Mucosa of stomach (tissue), 1 donor: ENCODE measurements around the gene NT5M.

ENCODE experiments used
- H3K27me3 ChIP-seq: one replicate; pipeline ENCODE4 v1.7.0; 2013; ENCODE audit warnings: mild to moderate bottlenecking, low read length; ENCODE audit not compliant: control insufficient read depth, insufficient read depth
- H3K36me3 ChIP-seq: one replicate; pipeline ENCODE4 v1.7.0; 2013; ENCODE audit warnings: low read length; ENCODE audit not compliant: control insufficient read depth, insufficient read depth
- H3K4me1 ChIP-seq: one replicate; pipeline ENCODE4 v1.7.0; 2013; ENCODE audit warnings: mild to moderate bottlenecking, low read length; ENCODE audit not compliant: control insufficient read depth, insufficient read depth
- H3K4me3 ChIP-seq: one replicate; pipeline ENCODE4 v1.7.0; 2013; ENCODE audit warnings: low read length
- H3K9ac ChIP-seq: one replicate; pipeline ENCODE4 v1.7.0; 2013; ENCODE audit warnings: mild to moderate bottlenecking, low read length, moderate library complexity
- H3K9me3 ChIP-seq: one replicate; pipeline ENCODE4 v1.7.0; 2013; ENCODE audit warnings: mild to moderate bottlenecking, low read length, moderate library complexity; ENCODE audit not compliant: control insufficient read depth
- donor health status: Pancreatic carcinoma.

NT5M gene

DNA sequence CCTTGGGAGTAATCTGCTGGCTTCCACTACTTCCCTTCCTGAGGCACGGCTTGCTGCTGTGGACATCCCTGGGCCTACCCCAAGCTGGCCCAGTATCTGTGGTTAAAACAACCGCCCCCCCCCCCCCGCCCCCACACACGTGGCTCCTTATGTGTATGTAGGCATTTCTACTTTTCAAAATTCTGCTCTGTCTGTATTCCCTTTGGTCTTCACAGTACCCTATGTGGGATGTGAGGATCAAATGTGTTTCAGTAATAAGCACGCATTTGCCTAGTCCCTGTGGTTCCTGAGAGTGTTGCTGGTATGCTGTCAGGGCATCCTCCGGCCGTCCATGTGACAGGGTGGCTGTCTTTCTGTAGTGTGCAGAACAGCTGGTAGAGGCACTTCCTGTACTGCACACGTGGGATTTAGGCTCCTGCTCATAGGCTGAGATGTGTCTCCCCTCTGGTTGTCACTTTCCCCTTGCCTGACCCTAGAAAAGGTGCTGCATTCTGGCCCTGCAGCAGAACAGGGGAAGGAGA lies 2.2 kb downstream of the NT5M start:
- Histone ChIP-seq H3K36me3 (no peaks in the 10 kb centered on the region), H3K4me1 (peaks cover 9% of the 10 kb centered on the region), H3K4me3 (no peak overlapping the region), H3K9ac (no peak overlapping the region), H3K27me3 (peaks cover 4% of the 10 kb centered on the region), H3K9me3 (no peaks in the 10 kb centered on the region)

DNA sequence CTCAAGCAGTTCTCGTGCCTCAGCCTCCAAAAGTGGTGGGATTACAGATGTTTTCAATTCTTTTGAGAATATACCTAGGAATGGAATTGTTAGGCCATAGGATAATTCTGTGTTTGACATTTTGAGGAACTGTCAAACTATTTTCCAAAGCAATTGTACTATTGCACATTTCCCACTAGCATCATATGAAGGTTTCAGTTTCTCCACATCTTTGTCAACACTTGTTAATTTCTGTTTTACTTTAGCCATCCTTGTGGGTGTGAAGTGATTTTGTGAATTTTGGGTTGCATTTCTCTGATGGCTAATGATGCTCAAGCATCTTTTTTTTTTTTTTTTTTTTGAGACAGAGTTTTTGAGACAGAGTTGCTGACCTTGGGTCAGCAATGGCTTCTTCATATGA lies 6.2 kb downstream of the NT5M start:
- no peaks in the 10 kb centered on the region for H3K36me3 ChIP-seq
- H3K4me1 ChIP-seq: peaks cover 5% of the 10 kb centered on the region
- no peak overlapping the region for H3K9ac ChIP-seq
- H3K27me3 ChIP-seq: no peaks in the 10 kb centered on the region
- no peak overlapping the region for H3K4me3 ChIP-seq
- H3K9me3 ChIP-seq: no peaks in the 10 kb centered on the region

DNA sequence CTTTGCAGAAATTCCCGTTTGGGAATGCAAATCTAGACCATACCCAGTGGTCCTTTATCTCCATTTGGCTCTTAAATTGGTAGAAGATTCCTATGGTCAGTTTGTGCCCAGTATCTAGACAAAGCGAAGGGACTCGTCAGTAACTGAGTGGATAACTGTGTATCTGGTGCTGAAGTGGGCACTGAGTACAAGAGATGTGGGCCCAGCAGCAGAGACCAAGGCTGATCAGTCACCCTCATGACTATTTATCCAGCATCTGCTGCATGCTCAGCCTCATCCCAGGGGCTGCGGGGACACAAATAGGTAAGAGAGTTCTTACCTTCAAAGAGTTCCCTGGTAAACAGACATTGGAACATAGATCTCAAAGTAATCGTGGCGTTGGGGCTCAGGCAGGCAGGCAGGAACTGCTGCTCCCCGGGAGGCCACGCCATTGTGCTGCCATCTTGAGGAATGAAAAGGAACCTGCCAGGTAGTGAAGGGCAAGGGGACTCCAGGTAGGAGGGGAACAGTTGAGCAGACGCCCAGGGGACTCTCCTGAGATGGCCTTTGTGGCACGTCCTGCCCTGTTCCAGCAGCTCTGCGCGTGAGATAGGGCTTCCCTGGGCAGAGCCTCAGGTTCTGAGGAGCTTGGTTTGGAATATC lies 10.3 kb downstream of the NT5M start:
- Histone ChIP-seq H3K27me3 (no peaks in the 10 kb centered on the region), H3K9me3 (no peaks in the 10 kb centered on the region), H3K9ac (no peak overlapping the region), H3K4me1 (no peaks in the 10 kb centered on the region), H3K36me3 (no peaks in the 10 kb centered on the region), H3K4me3 (no peak overlapping the region)

DNA sequence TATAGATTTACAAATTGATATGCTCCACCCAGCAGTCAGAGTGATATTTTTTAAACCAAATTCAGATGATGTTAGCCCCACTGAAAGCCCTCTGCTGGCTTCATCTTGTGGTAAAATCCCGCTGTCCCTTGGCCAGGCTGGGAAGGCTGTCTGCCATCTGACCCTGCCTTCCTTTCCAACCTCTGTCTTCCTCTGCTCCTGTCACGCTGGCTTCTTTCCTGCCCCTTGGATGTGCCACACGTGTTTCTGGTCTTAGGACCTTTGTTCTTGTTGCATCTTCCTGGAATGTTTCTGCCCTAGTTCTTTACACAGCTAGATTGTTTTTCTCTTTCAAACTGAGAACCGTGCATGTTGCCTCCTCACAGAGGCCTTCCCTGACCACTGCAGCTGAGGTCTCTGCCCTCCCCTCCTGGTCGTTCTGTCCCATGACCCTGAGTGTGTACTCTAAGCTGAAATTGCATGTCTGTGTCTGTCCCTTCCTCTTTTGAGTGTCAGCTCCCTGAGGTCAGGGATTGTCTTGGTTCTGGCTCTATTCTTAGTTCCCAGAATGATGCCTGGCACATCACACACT lies 11.4 kb downstream of the NT5M start:
- H3K9ac ChIP-seq: no peak overlapping the region
- no peaks in the 10 kb centered on the region for H3K9me3 ChIP-seq
- no peaks in the 10 kb centered on the region for H3K36me3 ChIP-seq
- H3K4me1 ChIP-seq: no peaks in the 10 kb centered on the region
- no peaks in the 10 kb centered on the region for H3K27me3 ChIP-seq
- no peak overlapping the region for H3K4me3 ChIP-seq

DNA sequence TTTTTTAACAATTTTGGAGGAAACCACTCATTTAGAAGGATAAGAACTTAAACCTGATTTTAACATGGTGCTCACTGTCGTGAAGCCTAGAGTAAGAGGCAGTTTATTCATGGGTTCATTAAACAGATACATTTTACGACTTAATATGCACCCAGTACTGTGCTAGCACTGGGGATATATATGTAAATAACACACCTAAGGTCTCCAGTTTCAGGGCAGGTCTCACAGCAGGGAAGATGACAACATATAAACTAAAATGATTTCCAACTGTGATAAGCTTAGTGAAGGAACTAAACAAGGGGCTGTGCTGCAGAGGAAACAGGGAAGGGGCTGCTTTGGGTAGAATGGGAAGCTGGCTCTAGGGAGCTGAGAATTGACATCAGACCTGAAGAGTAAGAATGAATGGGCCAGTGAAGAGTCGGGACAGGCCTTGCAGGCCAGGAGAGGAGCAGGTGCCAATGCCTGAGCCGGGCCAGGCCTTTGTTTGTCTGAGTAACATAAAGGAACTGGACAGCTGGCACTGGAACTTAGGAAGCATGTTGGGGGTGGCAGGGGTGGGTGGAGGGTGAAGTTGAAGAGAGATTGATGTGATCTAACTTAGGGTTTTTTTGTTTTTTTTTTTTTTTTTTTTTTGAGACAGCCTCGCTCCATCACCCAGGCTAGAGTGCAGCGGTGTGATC lies 12.1 kb downstream of the NT5M start:
- Histone ChIP-seq H3K27me3 (no peaks in the 10 kb centered on the region), H3K9me3 (no peaks in the 10 kb centered on the region), H3K9ac (no peak overlapping the region), H3K36me3 (no peaks in the 10 kb centered on the region), H3K4me3 (no peak overlapping the region), H3K4me1 (no peaks in the 10 kb centered on the region)

DNA sequence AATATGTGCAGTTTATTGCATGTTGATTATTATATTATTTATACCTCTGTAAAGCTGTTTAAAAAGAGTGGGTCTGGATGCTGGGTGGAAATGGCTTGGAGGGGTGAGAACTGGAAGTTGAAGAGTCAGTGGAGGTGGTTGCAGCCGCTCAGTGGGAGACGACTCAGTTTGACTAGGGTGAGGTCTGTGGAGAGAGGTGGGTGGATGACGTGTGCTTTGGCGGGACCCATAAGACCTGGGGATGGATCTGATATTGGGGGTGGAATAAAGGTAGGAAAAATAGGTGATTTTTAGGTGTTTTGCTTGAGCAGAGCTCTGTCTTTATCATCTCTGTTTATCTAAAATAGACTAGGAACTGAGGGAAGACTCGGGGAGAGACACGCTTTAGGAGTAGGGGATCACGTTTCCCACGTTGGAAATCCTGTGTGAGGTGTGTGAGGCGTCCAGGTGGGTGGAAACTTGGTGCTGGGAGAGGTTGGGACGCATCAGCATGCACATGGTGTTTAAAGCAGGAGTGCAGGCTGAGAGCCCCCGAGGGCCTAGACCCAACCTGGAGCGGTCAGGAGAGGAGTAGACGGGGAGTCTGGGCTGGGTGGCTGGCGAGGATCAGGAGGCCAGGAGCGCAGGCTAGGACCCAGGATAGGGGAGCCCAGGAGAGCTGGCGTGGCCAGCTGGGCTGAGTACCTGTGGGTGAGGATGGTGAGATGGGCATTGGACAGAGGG lies 17.2 kb downstream of the NT5M start:
- H3K9ac ChIP-seq: no peak overlapping the region
- H3K4me1 ChIP-seq: no peaks in the 10 kb centered on the region
- H3K9me3 ChIP-seq: no peaks in the 10 kb centered on the region
- H3K4me3 ChIP-seq: no peak overlapping the region
- H3K27me3 ChIP-seq: no peaks in the 10 kb centered on the region
- H3K36me3 ChIP-seq: no peaks in the 10 kb centered on the region

DNA sequence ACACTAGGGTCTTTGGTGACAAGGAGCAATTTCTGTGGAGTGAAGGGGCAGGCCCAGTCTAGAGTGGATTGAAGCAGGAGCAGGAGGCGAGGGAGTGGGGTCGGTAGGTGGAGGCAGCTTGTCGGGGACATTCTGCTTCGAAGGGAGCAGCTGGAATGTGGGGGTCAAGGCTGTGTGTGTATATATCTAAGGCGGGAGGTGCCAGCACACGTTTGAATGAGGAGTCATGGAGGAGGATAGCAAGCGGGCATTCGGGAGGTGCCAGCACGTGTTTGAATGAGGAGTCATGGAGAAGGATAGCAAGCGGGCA lies 17.7 kb downstream of the NT5M start:
- no peaks in the 10 kb centered on the region for H3K9me3 ChIP-seq
- H3K36me3 ChIP-seq: no peaks in the 10 kb centered on the region
- H3K4me3 ChIP-seq: no peak overlapping the region
- H3K9ac ChIP-seq: no peak overlapping the region
- H3K4me1 ChIP-seq: no peaks in the 10 kb centered on the region
- no peaks in the 10 kb centered on the region for H3K27me3 ChIP-seq

DNA sequence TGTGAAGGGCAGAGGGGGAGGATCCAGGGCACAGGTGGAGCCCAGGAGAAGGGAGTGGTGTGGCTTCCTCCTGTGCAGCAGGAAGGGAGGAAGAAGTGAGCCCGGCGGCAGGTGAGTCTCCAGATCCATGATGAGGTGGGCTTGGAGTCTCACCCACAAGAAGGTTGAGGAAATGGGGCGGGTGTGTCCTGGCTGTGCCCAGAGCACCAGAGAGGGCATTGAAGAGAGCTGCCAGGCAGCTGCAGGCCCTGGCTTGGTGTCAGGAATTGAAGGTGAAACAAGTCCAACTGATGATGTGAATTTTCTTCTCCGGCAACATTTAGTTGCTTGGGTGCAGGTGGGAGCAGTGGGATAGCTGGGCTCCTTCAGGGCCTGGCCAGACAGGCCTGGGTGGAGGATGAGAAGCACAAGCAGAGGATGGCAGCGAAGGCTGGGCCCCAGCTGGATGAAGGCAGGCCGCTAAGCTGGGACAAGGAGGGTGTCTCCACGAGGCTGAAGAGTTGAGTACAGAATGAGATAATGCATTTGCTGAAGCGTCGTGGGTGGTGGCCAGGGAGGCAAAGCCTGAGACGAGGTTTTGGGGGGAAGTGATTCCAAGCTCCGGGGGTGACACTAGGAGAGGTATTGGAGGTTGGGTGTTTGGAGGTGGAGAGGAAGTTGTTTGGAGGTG lies 18.3 kb downstream of the NT5M start:
- H3K4me3 ChIP-seq: no peak overlapping the region
- H3K36me3 ChIP-seq: no peaks in the 10 kb centered on the region
- no peak overlapping the region for H3K9ac ChIP-seq
- H3K9me3 ChIP-seq: no peaks in the 10 kb centered on the region
- no peaks in the 10 kb centered on the region for H3K4me1 ChIP-seq
- H3K27me3 ChIP-seq: no peaks in the 10 kb centered on the region

DNA sequence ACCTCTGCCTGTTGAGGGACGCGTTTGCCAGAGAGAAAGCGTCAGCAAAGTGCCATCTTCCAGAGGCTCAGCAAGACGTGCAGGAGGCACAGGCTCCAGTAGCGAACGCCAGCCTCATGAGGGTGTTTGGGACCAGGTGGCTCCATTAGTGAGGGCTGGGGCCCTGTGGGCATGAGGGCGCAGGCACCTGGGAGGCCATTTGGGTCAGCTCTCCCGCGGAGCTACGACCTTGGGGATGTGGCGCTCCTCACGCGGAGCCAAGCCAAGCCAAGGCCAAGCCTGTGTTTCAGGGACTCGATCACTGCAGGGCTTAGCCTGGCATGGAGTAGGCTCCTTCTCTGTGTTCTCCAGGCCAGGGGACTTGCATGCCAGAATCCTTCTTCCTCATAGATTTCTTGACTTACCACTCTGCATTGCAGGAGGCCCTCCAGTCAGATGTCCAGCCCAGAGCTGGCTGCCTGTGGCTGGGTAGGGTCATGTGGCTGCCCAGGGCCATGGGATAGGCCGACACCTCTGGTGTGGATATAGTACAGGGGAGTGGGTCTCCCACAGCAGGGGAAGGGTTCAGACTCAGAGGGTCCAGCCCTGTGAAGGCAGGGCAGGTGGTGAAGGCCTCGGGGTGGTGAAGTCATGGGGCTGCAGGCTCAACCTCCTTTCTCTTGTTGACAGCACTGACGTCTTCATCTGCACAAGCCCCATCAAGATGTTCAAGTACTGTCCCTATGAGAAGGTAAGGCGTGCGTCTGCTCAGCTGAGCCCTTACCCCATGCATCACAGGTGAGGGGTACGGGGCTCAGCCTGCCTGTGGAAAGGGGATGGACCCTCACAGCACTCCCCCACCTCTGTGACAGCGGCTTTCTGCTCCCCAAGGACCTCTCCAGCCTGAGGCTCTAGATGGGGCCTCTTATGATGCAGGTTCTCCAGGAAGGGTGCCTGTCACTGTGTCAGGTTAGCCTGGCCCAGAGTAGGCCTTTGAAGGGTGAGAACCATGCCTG lies 19.6 kb downstream of the NT5M start:
- H3K27me3 ChIP-seq: no peaks in the 10 kb centered on the region
- no peak overlapping the region for H3K4me3 ChIP-seq
- no peaks in the 10 kb centered on the region for H3K36me3 ChIP-seq
- no peaks in the 10 kb centered on the region for H3K4me1 ChIP-seq
- H3K9me3 ChIP-seq: no peaks in the 10 kb centered on the region
- no peak overlapping the region for H3K9ac ChIP-seq

DNA sequence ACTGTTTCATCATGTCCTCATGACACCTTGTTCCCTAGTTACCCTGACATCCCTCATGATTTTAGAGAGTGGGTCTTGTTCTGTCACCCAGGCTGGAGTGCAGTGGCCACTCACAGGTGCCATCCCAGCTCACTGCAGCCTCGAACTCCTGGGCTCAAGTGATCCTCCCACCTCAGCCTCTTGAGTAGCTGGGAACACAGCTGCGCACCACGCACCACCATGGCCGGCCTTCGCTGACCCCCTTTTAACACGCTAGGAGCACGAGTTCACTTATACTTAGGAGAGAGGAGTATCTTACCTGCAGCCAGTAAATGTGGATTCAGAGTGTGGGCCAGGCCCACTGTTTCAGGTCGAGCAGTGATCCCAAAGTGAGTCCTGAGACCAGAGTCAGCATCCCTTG lies 21.4 kb downstream of the NT5M start:
- Histone ChIP-seq H3K4me1 (no peaks in the 10 kb centered on the region), H3K9me3 (no peaks in the 10 kb centered on the region), H3K27me3 (no peaks in the 10 kb centered on the region), H3K36me3 (no peaks in the 10 kb centered on the region), H3K4me3 (no peak overlapping the region), H3K9ac (no peak overlapping the region)

DNA sequence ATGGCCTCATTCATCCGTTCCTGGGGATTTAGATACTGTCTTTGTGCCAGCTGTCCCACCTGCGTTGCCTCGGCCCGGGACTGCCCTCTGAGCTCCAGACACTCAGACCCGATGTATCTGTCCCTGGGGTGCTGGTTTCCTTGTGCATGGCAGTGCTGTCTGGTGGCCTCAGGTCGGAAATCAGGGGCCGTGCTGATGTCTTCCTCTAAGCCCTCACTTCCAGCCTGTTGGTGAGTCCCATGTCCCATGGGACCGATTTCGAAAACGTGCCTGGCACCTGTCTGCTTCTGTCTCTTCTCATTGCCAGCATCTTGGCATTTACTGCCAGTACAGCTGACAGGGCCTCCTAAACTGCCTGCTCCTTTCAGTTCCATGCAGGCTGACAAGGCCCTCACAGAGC lies 22.1 kb downstream of the NT5M start:
- Histone ChIP-seq H3K9ac (no peak overlapping the region), H3K9me3 (no peaks in the 10 kb centered on the region), H3K4me1 (no peaks in the 10 kb centered on the region), H3K4me3 (no peak overlapping the region), H3K27me3 (no peaks in the 10 kb centered on the region), H3K36me3 (no peaks in the 10 kb centered on the region)
